Loucy (cell line): ENCODE measurements around the gene HOXB9.

Experiments
- H2AFZ ChIP-seq: fragments of 200-600 bp; sonication (generic); 2 replicates; pipeline ENCODE4 v1.6.0; 2016; ENCODE audit warnings: antibody characterized with exemption, mild to moderate bottlenecking, low read length, moderate library complexity
- H3F3A ChIP-seq: fragments of 200-600 bp; 2 replicates; pipeline ENCODE4 v1.6.0; 2016; ENCODE audit warnings: antibody characterized with exemption, low read depth, mild to moderate bottlenecking
- H3K27me3 ChIP-seq: fragments of 200-600 bp; sonication (generic); 2 replicates; pipeline ENCODE4 v1.6.1; 2014; ENCODE audit warnings: low read length, mild to moderate bottlenecking; ENCODE audit not compliant: insufficient read depth, poor library complexity, severe bottlenecking
- H3K36me3 ChIP-seq: fragments of 200-600 bp; sonication (generic); 2 replicates; pipeline ENCODE4 v1.6.1; 2016; ENCODE audit warnings: low read length; ENCODE audit not compliant: insufficient read depth
- H3K4me1 ChIP-seq: fragments of 200-600 bp; sonication (generic); 2 replicates; pipeline ENCODE4 v1.5.1; 2014; ENCODE audit warnings: low read length, mild to moderate bottlenecking; ENCODE audit not compliant: insufficient read depth, poor library complexity, severe bottlenecking
- H3K4me2 ChIP-seq: fragments of 200-600 bp; sonication (generic); 2 replicates; pipeline ENCODE4 v1.6.0; 2014; ENCODE audit warnings: antibody characterized with exemption, low read length, low read depth, mild to moderate bottlenecking; ENCODE audit not compliant: poor library complexity, severe bottlenecking
- H3K4me3 ChIP-seq: fragments of 200-600 bp; sonication (generic); 2 replicates; pipeline ENCODE4 v1.5.1; 2014; ENCODE audit warnings: low read length, mild to moderate bottlenecking, mixed read lengths; ENCODE audit not compliant: poor library complexity, severe bottlenecking
- H3K79me2 ChIP-seq: fragments of 200-600 bp; sonication (generic); 2 replicates; pipeline ENCODE4 v1.6.1; 2014; ENCODE audit warnings: low read length; ENCODE audit not compliant: insufficient read depth
- H3K9ac ChIP-seq: fragments of 200-600 bp; sonication (generic); 2 replicates; pipeline ENCODE4 v1.6.0; 2014; ENCODE audit warnings: mild to moderate bottlenecking, low read depth, low read length, moderate library complexity; ENCODE audit not compliant: poor library complexity, severe bottlenecking
- H3K9me2 ChIP-seq: fragments of 200-600 bp; sonication (generic); replicated peaks from 2 replicates; pipeline ENCODE4 v1.6.1; 2016; ENCODE audit warnings: low read depth, low read length, mixed read lengths
- H3K9me3 ChIP-seq: fragments of 200-600 bp; sonication (generic); 2 replicates; pipeline ENCODE4 v1.6.1; 2014; ENCODE audit warnings: mild to moderate bottlenecking, antibody characterized with exemption, low read length, low read depth; ENCODE audit not compliant: insufficient read depth
- H4K20me1 ChIP-seq: fragments of 200-600 bp; sonication (generic); 2 replicates; pipeline ENCODE4 v1.6.0; 2014; ENCODE audit warnings: antibody characterized with exemption, low read length, mild to moderate bottlenecking; ENCODE audit not compliant: insufficient read depth, poor library complexity, severe bottlenecking
- CTCF ChIP-seq: fragments of 200-600 bp; sonication (generic); conservative IDR thresholded peaks from 2 replicates; pipeline ENCODE4 v1.5.1; 2014; ENCODE audit warnings: mild to moderate bottlenecking, antibody characterized with exemption, low read length
- EZH2phosphoT487 ChIP-seq: fragments of 200-600 bp; IDR thresholded peaks from 2 replicates; pipeline ENCODE4 v1.6.1; 2018; ENCODE audit warnings: antibody characterized with exemption, mild to moderate bottlenecking, moderate library complexity, borderline replicate concordance

HOXB9 gene

GRCh38 chr17:48600244-48601098 lies 25.7 kb downstream of the HOXB9 start:
- Histone ChIP-seq H3K9me3 (no peaks in the 10 kb centered on the region), H3F3A (no peaks in the 10 kb centered on the region), H3K4me1 (peaks cover 25% of the 10 kb centered on the region), H3K4me3 (peak overlapping the region; percentile 89), H3K9ac (peak overlapping the region; percentile 100), H3K36me3 (peaks cover 73% of the 10 kb centered on the region), H3K27me3 (peaks cover 75% of the 10 kb centered on the region), H2AFZ (no peak overlapping the region), H4K20me1 (peaks cover 88% of the 10 kb centered on the region), H3K4me2 (peak overlapping the region; percentile 98), H3K79me2 (peaks cover 100% of the 10 kb centered on the region), H3K9me2 (no peaks in the 10 kb centered on the region)
- no peak for TF ChIP-seq CTCF
- TF ChIP-seq EZH2phosphoT487, result no peak

GRCh38 chr17:48599354-48599753 lies 26.8 kb downstream of the HOXB9 start:
- TF ChIP-seq CTCF (no peak), EZH2phosphoT487 (no peak)
- Histone ChIP-seq H3K4me2 (peak overlapping the region; percentile 98), H3K9ac (peak overlapping the region; percentile 100), H3K27me3 (peaks cover 75% of the 10 kb centered on the region), H3K36me3 (peaks cover 84% of the 10 kb centered on the region), H3K4me3 (peak overlapping the region; percentile 89), H3K4me1 (peaks cover 25% of the 10 kb centered on the region), H2AFZ (no peak overlapping the region), H4K20me1 (peaks cover 91% of the 10 kb centered on the region), H3K79me2 (peaks cover 100% of the 10 kb centered on the region), H3F3A (0 out of 2 replicates have a peak, but pooled peaks cover 1% of the 10 kb centered on the region), H3K9me3 (no peaks in the 10 kb centered on the region), H3K9me2 (no peaks in the 10 kb centered on the region)

- Histone ChIP-seq H4K20me1 (peaks cover 85% of the 10 kb centered on the region), H3K9me3 (no peaks in the 10 kb centered on the region)
Measured at GRCh38 chr17:48598736-48599135, 27.4 kb downstream of the HOXB9 start.

More at GRCh38 chr17:48598736-48599135, 27.4 kb downstream of the HOXB9 start:
- Histone ChIP-seq H3K4me3 (peak overlapping the region; percentile 89), H3K4me2 (peak overlapping the region; percentile 98), H3K79me2 (peaks cover 99% of the 10 kb centered on the region), H3K9ac (peak overlapping the region; percentile 100), H2AFZ (no peak overlapping the region), H3K4me1 (peaks cover 25% of the 10 kb centered on the region), H3K36me3 (peaks cover 88% of the 10 kb centered on the region), H3F3A (0 out of 2 replicates have a peak, but pooled peaks cover 4% of the 10 kb centered on the region), H3K9me2 (no peaks in the 10 kb centered on the region), H3K27me3 (peaks cover 70% of the 10 kb centered on the region)
- TF ChIP-seq EZH2phosphoT487 (no peak), CTCF (no peak)
